DND-41 (cell line): ENCODE results near the gene RTN4RL2.

ENCODE experiments used
- CTCF ChIP-seq: IDR thresholded peaks from 2 replicates; pipeline ENCODE4 v1.5.1; 2012; ENCODE audit warnings: borderline replicate concordance, low read length, moderate library complexity, mild to moderate bottlenecking; ENCODE audit not compliant: poor library complexity, severe bottlenecking; ENCODE audit errors: extremely low read depth
- EZH2 ChIP-seq: IDR thresholded peaks from 3 replicates; pipeline ENCODE4 v1.6.1; 2012; ENCODE audit warnings: borderline replicate concordance, low read depth, mild to moderate bottlenecking, moderate library complexity, low read length, inconsistent platforms; ENCODE audit not compliant: severe bottlenecking

GRCh38 chr11:57473285-57473841 lies 13.0 kb downstream of the RTN4RL2 start:
- TF ChIP-seq CTCF, result no peak
- TF ChIP-seq EZH2, result no peak
